Measurements from ENCODE around the gene INPP5A.

DNA sequence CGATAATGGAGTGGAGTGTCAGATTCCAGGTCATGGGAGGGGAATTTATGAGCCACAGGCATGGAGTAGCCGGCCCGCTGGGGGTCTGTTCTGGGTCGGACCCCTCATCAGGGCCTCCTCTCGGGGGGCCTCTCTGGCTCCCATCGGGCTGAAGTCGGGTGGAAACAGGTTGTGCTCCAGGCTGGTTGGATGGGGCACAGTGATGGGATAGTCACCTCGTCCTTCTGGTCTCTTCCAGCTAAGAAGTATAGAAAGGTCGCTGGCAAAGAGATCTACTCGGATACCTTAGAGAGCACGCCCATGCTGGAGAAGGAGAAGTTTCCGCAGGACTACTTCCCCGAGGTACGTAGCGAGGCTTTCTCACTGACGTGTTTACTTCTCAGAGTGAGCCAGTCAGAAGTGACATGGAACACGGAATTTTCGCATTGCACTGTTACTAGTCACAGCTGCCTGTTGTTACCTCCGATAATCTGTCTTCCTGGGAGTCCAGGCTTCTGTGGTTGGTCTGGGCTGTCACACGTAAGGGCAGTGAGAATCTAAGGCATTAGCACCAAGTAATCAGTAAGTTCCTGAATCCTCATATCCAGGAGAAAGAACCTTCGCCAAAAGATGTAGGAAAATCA is 160.1 kb downstream of the INPP5A start:
- no peak for TF ChIP-seq CTCF (IDR thresholded peaks at IDR 0.05)
- no peak for TF ChIP-seq POLR2A (IDR thresholded peaks at IDR 0.05)
